GM18502 (cell line): ENCODE measurements around the gene SCGB1D1.
"Not testable (repeated sequence)": the region's sequence is repeated elsewhere in the genome, so short reads cannot be mapped to it uniquely, and the experiment has no call there.

Experiments
- ATAC-seq: cut with Tn5 transposase; IDR thresholded peaks from one replicate; pipeline ENCODE4 v1.9.1; 2021; ENCODE audit warnings: mild to moderate bottlenecking; ENCODE audit not compliant: unreplicated experiment, poor library complexity

SCGB1D1 gene

GRCh38 chr11:62157603-62158002, 32.4 kb upstream of the SCGB1D1 start:
- ATAC-seq, result no peak

GRCh38 chr11:62166371-62166770, 23.6 kb upstream of the SCGB1D1 start:
- ATAC-seq, result no peak

- ATAC-seq, result no peak
These were observed 20.6 kb upstream of the SCGB1D1 start for GRCh38 chr11:62169448-62169847.

GRCh38 chr11:62169935-62170334, 20.1 kb upstream of the SCGB1D1 start:
- no peak for ATAC-seq

- ATAC-seq, result no peak
These were observed 18.7 kb upstream of the SCGB1D1 start for GRCh38 chr11:62171261-62171723.

- no peak for ATAC-seq
These were observed 17.7 kb upstream of the SCGB1D1 start for GRCh38 chr11:62172294-62172693.

GRCh38 chr11:62176766-62177165, 13.2 kb upstream of the SCGB1D1 start:
- ATAC-seq, result no peak

GRCh38 chr11:62179995-62180394, 10.0 kb upstream of the SCGB1D1 start:
- no peak for ATAC-seq

- no peak for ATAC-seq
These were observed 8.9 kb upstream of the SCGB1D1 start for GRCh38 chr11:62181097-62181496.

- ATAC-seq, result no peak
These were observed 7.7 kb upstream of the SCGB1D1 start for GRCh38 chr11:62182147-62182891.

- ATAC-seq, result no peak
These were observed 3.8 kb upstream of the SCGB1D1 start for GRCh38 chr11:62186195-62186594.

- ATAC-seq, result no peak
These were observed 3.9 kb downstream of the SCGB1D1 start for GRCh38 chr11:62193952-62194351.

- not testable (repeated sequence) for ATAC-seq
These were observed 5.0 kb downstream of the SCGB1D1 start for GRCh38 chr11:62195010-62195409.

GRCh38 chr11:62195945-62196344, 5.9 kb downstream of the SCGB1D1 start:
- ATAC-seq, result no peak

- not testable (repeated sequence) for ATAC-seq
These were observed 7.4 kb downstream of the SCGB1D1 start for GRCh38 chr11:62197400-62197799.

GRCh38 chr11:62201376-62201775, 11.4 kb downstream of the SCGB1D1 start:
- no peak for ATAC-seq

GRCh38 chr11:62202910-62203309, 12.9 kb downstream of the SCGB1D1 start:
- no peak for ATAC-seq

- ATAC-seq, result no peak
These were observed 14.4 kb downstream of the SCGB1D1 start for GRCh38 chr11:62204430-62204829.

GRCh38 chr11:62205441-62205840, 15.4 kb downstream of the SCGB1D1 start:
- no peak for ATAC-seq

GRCh38 chr11:62206276-62207066, 16.5 kb downstream of the SCGB1D1 start:
- ATAC-seq, result not testable (repeated sequence)

- no peak for ATAC-seq
These were observed 18.7 kb downstream of the SCGB1D1 start for GRCh38 chr11:62208785-62209144.
